Progenitor cell of endocrine pancreas (in vitro differentiated cells): ENCODE data around the gene ROBO4. TPM values are rescaled to one million over a fixed set of nuclear protein-coding genes. Genes with fewer than 3 reads are reported as not detected.

Experiments
- DNase-seq: peaks from one replicate; pipeline ENCODE4 v3.0.0; 2021; ENCODE audit warnings: low spot score; ENCODE audit not compliant: unreplicated experiment
- H3K27ac Mint-ChIP-seq: 2 replicates; pipeline ENCODE4 v1.8.0; 2021; ENCODE audit warnings: mild to moderate bottlenecking, moderate library complexity, mixed read lengths
- H3K27me3 Mint-ChIP-seq: 2 replicates; pipeline ENCODE4 v1.8.0; 2021; ENCODE audit warnings: mixed read lengths
- H3K36me3 Mint-ChIP-seq: 2 replicates; pipeline ENCODE4 v1.8.0; 2022; ENCODE audit warnings: mixed read lengths; ENCODE audit not compliant: insufficient read depth
- H3K4me1 Mint-ChIP-seq: 2 replicates; pipeline ENCODE4 v1.8.0; 2021; ENCODE audit warnings: low read depth, mixed read lengths
- H3K4me3 Mint-ChIP-seq: 2 replicates; pipeline ENCODE4 v1.8.0; 2021; ENCODE audit warnings: low read depth, mild to moderate bottlenecking, moderate library complexity, mixed read lengths
- H3K9me3 Mint-ChIP-seq: 2 replicates; pipeline ENCODE4 v1.8.0; 2021; ENCODE audit warnings: low read depth, mixed read lengths
- total RNA-seq: library from RNA; stranded (reverse); gene quantifications from 2 replicates; pipeline ENCODE4 v1.2.1, GENCODE V29; 2021
- TF ChIP-seq, protein P1 (sequence below): fragments of 200-600 bp; sonication (generic); IDR thresholded peaks from one replicate; pipeline ENCODE4 v1.5.0; 2021; ENCODE audit warnings: antibody characterized with exemption, mild to moderate bottlenecking; ENCODE audit not compliant: unreplicated experiment

The ROBO4 gene
- total RNA-seq, 1 donor from 2014 or later: not detected

DNA sequence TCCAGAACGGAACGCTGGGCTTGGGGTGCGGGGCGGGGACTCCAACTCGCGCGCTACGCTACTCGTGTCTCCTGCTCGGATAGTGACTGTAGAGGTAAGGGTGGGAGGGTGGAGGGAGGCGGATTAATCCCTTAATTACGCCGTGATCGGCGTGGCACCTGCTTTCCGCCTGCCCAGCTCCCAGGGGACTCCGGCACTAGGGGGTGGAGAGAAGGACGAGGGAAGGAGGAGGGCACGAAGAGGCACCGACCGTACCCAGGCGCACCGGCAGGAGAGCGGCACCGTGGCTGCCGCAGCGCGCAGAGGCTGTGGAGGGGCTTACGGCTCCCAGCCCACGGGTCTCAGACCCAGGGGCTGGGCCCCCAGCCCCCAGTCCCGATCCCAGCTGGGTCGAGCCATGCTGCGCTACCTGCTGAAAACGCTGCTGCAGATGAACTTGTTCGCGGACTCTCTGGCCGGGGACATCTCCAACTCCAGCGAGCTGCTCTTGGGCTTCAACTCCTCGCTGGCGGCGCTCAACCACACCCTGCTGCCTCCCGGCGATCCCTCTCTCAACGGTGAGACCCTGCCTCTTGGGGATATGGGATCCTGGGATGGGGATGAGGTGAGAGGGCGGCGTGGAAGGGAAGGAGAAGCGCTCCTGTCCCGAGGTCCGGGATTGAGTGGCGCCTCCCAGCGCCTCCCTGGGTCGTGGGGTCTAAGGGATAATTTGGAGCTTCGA, 32.3 kb downstream of the ROBO4 start, which contains the start of gene ROBO3:
Gene ROBO3, plus strand, starts transcription at position 252 of the 721 bp plus-strand sequence. Its CDS starts 146 bp downstream, at position 398.
- TF ChIP-seq, protein P1, sequence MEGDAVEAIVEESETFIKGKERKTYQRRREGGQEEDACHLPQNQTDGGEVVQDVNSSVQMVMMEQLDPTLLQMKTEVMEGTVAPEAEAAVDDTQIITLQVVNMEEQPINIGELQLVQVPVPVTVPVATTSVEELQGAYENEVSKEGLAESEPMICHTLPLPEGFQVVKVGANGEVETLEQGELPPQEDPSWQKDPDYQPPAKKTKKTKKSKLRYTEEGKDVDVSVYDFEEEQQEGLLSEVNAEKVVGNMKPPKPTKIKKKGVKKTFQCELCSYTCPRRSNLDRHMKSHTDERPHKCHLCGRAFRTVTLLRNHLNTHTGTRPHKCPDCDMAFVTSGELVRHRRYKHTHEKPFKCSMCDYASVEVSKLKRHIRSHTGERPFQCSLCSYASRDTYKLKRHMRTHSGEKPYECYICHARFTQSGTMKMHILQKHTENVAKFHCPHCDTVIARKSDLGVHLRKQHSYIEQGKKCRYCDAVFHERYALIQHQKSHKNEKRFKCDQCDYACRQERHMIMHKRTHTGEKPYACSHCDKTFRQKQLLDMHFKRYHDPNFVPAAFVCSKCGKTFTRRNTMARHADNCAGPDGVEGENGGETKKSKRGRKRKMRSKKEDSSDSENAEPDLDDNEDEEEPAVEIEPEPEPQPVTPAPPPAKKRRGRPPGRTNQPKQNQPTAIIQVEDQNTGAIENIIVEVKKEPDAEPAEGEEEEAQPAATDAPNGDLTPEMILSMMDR: no peak
- no peak within 1 kb of the TSS for H3K27ac Mint-ChIP-seq
- peak within 1 kb of the TSS; percentile 43 for H3K4me3 Mint-ChIP-seq
- peaks cover 8% of the 10 kb centered on the region for H3K4me1 Mint-ChIP-seq
- no peaks in the 10 kb centered on the region for H3K36me3 Mint-ChIP-seq
- no peak for DNase-seq
- H3K27me3 Mint-ChIP-seq: peaks cover 100% of the 10 kb centered on the region
- no peaks in the 10 kb centered on the region for H3K9me3 Mint-ChIP-seq

DNA sequence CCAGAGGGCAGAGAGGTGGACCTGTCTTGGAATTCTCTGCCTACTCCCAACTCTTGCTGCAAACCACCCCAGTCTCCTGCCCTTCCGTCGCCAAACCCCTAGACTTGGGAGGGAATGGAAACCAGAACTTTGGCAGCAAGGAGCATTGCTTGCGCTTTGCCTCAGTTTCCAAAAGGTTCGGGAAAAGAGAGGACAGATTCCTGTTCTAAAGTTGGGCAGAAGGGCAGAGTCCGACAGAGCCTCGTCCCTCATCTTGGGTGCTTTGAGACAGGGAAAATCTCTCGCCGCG, 32.8 kb downstream of the ROBO4 start:
- H3K4me3 Mint-ChIP-seq: no peak overlapping the region
- H3K27ac Mint-ChIP-seq: no peak overlapping the region
- DNase-seq: no peak
- no peaks in the 10 kb centered on the region for H3K9me3 Mint-ChIP-seq
- H3K4me1 Mint-ChIP-seq: peaks cover 8% of the 10 kb centered on the region
- TF ChIP-seq, protein P1: no peak
- H3K36me3 Mint-ChIP-seq: no peaks in the 10 kb centered on the region
- peaks cover 97% of the 10 kb centered on the region for H3K27me3 Mint-ChIP-seq

DNA sequence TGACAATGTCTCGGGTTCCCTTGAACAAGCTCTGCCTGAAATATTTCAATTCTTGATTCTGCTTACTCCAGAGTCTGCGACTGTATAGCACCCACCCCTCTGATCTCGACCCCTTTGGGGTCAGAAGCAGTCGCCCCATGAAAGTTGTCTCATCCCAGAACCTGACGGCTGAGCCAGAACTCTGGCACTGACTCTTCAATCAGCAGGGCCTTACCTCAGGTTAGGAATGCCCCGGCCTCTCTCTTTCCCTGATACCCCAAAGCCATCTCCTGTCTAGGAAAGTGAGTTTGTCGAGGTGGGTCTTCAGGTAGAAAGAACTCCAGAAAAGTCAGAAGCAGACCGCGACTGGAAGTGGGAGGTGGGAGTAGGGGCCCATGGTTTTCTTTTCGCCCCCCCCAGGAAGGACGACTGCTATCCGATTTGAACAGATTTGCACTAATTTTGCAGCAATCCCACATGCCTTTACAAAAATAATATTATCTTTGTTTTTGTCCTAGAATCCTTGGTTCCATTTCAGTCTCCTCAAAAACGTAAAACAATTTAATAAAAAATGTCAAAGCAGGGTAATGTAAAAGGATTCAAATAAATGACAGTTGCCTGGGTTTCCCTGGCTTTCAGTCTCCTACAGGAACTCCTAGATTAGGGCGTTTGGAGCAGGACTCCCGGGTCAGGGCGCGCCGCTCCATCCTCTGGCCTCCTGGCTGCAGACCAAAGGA, 33.3 kb downstream of the ROBO4 start:
- TF ChIP-seq, protein P1: no peak
- Mint-ChIP-seq H3K9me3 (no peaks in the 10 kb centered on the region), H3K27me3 (peaks cover 96% of the 10 kb centered on the region), H3K4me3 (no peak overlapping the region), H3K36me3 (no peaks in the 10 kb centered on the region), H3K27ac (no peak overlapping the region), H3K4me1 (peaks cover 8% of the 10 kb centered on the region)
- no peak for DNase-seq

DNA sequence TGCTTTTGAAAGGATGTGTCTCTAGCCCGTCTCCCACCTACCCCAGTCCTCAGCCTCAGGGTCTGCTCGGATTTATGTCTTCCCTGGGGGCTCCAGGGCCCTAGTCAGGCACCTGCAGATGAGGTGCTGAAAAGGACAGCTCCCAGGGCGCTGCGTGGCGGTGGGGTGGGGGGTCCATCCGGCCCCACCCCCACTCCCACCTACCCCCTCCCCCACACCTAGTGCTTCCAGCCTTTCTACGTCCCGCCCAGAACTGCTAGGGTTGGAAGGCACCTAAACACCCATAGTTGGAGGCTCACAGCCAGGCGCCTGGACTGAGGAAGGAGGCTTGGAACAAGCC, 33.9 kb downstream of the ROBO4 start:
- Mint-ChIP-seq H3K9me3 (no peaks in the 10 kb centered on the region), H3K36me3 (no peaks in the 10 kb centered on the region), H3K27ac (no peak overlapping the region), H3K4me1 (peaks cover 8% of the 10 kb centered on the region), H3K27me3 (peaks cover 92% of the 10 kb centered on the region), H3K4me3 (no peak overlapping the region)
- TF ChIP-seq, protein P1: no peak
- no peak for DNase-seq

DNA sequence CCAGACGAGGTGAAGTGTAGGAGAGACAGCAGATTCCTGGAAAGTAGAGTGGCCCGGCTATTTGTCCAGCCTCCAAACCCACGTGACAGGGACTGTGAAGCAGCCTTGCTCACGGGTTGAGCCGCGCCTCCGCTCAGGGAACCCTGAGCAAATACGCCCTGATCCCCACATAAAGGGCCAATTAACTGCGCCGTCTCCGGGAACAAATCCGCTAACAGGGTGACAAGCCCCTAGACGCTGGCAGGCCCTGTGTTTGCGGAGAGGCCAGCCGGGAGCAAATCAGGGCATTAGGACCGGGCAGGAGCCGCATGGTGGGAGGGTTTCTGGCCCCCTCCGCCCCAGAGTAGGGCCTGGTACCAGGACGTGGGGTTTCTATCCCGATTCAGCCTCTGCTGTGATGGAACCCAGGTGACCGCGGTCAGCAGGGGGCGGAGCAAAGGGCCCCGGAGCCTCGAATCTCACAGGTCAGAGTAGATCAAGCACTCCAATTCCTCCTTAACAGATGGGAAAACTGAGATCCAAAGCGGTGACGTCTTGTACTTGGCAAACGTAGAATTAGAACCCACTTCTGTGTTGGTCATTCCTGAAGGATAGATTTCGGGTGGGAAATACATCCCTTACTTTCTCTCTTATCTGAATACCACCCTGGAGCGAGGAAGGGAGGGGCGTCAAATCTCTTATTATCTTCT, 34.4 kb downstream of the ROBO4 start:
- peaks cover 8% of the 10 kb centered on the region for H3K4me1 Mint-ChIP-seq
- no peak overlapping the region for H3K27ac Mint-ChIP-seq
- DNase-seq: no peak
- no peaks in the 10 kb centered on the region for H3K36me3 Mint-ChIP-seq
- no peaks in the 10 kb centered on the region for H3K9me3 Mint-ChIP-seq
- peaks cover 87% of the 10 kb centered on the region for H3K27me3 Mint-ChIP-seq
- TF ChIP-seq, protein P1: no peak
- H3K4me3 Mint-ChIP-seq: peak overlapping the region; percentile 35
